ENCODE results near the gene ARID5A. TPM values are rescaled to one million over a fixed set of nuclear protein-coding genes. Genes with fewer than 3 reads are reported as not detected.

Gene ARID5A
- total and polyA plus RNA-seq, 10 of the 15 experiments (the other 5 are each of a cell fraction or from before 2014, with no cell fraction given) = 0.76 to 87.1 (median 37.6) TPM

- 0 out of 2 replicates have a peak, but pooled peaks have one; percentile 37 for TF ChIP-seq IRF5 (IDR thresholded peaks at IDR 0.05; ENCODE audit: borderline replicate concordance)
- no peak for TF ChIP-seq MEF2B (IDR thresholded peaks at IDR 0.05; ENCODE audit: partially characterized antibody, poor library complexity, severe bottlenecking)
- peak; percentile 86 for TF ChIP-seq EED (IDR thresholded peaks at IDR 0.05; ENCODE audit: low read depth)
- TF ChIP-seq HCFC1 (IDR thresholded peaks at IDR 0.05; ENCODE audit: low read length) = no peak
- TF ChIP-seq TBL1XR1 (IDR thresholded peaks at IDR 0.05; ENCODE audit: low read depth, low read length) = peak; percentile 85; the same call in 1 of the 2 replicates
- TF ChIP-seq E2F4 (IDR thresholded peaks at IDR 0.05; ENCODE audit: low read depth, low read length) = no peak
- TF ChIP-seq HDGF (IDR thresholded peaks at IDR 0.05) = no peak
- peak; percentile 53 for TF ChIP-seq NBN (IDR thresholded peaks at IDR 0.05)
- no peak for TF ChIP-seq NR2C1 (IDR thresholded peaks at IDR 0.05)
- TF ChIP-seq MTA3 (IDR thresholded peaks at IDR 0.05; ENCODE audit: borderline replicate concordance, low read length) = peak; percentile 67; the same call in 1 of the 2 replicates
- no peak for TF ChIP-seq SMAD1 (IDR thresholded peaks at IDR 0.05; ENCODE audit: low read depth, partially characterized antibody)
- TF ChIP-seq SMAD5 (IDR thresholded peaks at IDR 0.05; ENCODE audit: low read depth) = no peak
- 0 out of 2 replicates have a peak, but pooled peaks have one; percentile 12 for TF ChIP-seq RAD51 (IDR thresholded peaks at IDR 0.05)
- TF ChIP-seq RBBP5 (conservative IDR thresholded peaks at IDR 0.05) = no peak
- TF ChIP-seq POU2F2 (IDR thresholded peaks at IDR 0.05; ENCODE audit: borderline replicate concordance, low read depth, low read length) = no peak
- no peak for TF ChIP-seq E2F8 (IDR thresholded peaks at IDR 0.05; ENCODE audit: low read depth, partially characterized antibody)
- peak; percentile 77; the same call in 1 of the 2 replicates for TF ChIP-seq FOXM1 (IDR thresholded peaks at IDR 0.05; ENCODE audit: low read depth, low read length)
- TF ChIP-seq ATF2 (IDR thresholded peaks at IDR 0.05; ENCODE audit: low read length) = peak; percentile 63; the same call in 1 of the 2 replicates
- TF ChIP-seq MLLT1 (IDR thresholded peaks at IDR 0.05) = peak; percentile 87
- peak in 1 of 2 experiments; percentile 90; a peak in 2 of 4 replicates for TF ChIP-seq ETV6 (conservative IDR thresholded peaks at IDR 0.05 in 1 of 2, IDR thresholded peaks at IDR 0.05 in 1 of 2; ENCODE audit: borderline replicate concordance in 1 of 2, low read depth in 1 of 2)
Observed at GRCh38 chr2:96537066-96537733, 648 bp downstream of the ARID5A start (continued).

All from GM12878 (cell line).